ENCODE data around the gene ZDHHC14.

DNA sequence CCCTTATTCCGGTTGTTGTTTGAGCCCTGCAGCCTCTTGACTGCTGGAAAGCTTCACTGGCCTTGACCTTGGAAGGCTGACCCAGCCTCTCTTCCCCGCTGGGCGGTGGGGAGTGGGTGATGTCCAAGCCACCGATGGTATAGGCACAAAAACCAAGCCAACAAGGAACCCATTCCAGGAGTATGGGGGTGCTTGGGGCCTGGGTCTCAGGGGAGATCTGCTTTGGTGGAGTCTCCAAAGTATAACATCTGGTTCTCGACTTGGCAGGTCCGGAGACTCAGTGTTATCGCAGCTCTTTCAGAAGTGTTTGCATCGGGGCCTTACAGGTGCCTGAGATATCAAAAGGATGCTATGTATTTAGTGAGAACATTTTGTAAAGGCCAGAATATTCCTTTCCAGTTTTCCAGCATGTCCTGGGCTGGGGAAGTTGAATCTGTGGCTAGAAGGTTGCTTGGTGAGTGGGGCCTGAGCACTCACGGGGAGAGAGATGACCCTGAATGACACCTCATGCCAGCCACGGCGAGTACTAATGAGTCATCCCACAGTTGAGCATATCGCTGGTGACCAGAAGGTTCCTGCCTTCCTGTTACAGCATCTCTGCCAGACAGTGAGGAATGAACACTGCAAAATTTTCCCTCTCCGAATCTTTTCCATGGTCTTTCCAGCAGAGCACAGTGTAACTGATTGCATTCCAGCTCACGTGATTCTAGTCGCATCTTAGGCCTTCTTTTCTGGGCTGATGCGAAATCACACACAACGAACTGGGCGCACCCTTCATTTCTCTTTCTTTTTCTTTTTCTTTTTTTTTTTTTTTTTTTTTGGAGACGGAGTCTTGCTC is 133.9 kb downstream of the ZDHHC14 start:
- TF ChIP-seq, protein P1, sequence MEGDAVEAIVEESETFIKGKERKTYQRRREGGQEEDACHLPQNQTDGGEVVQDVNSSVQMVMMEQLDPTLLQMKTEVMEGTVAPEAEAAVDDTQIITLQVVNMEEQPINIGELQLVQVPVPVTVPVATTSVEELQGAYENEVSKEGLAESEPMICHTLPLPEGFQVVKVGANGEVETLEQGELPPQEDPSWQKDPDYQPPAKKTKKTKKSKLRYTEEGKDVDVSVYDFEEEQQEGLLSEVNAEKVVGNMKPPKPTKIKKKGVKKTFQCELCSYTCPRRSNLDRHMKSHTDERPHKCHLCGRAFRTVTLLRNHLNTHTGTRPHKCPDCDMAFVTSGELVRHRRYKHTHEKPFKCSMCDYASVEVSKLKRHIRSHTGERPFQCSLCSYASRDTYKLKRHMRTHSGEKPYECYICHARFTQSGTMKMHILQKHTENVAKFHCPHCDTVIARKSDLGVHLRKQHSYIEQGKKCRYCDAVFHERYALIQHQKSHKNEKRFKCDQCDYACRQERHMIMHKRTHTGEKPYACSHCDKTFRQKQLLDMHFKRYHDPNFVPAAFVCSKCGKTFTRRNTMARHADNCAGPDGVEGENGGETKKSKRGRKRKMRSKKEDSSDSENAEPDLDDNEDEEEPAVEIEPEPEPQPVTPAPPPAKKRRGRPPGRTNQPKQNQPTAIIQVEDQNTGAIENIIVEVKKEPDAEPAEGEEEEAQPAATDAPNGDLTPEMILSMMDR (IDR thresholded peaks at IDR 0.05) = no peak
- TF ChIP-seq POLR2A (IDR thresholded peaks at IDR 0.05) = no peak
